AG10803 (cell line): ENCODE measurements around the gene ERCC6.
A peak's percentile ranks its signal among the peaks of the same experiment; 100 is the strongest.

Experiments
- DNase-seq: peaks from one replicate; pipeline ENCODE4 v3.0.0; 2010; ENCODE audit warnings: low read depth
- H3K4me3 ChIP-seq: 2 replicates; pipeline ENCODE4 v1.5.1; 2011; ENCODE audit warnings: mild to moderate bottlenecking, low read length, control low read depth
- TF ChIP-seq, protein P1 (sequence below): conservative IDR thresholded peaks from 2 replicates; pipeline ENCODE4 v1.5.1; 2011; ENCODE audit warnings: mild to moderate bottlenecking, low read length, control low read depth, inconsistent platforms

The ERCC6 gene

DNA sequence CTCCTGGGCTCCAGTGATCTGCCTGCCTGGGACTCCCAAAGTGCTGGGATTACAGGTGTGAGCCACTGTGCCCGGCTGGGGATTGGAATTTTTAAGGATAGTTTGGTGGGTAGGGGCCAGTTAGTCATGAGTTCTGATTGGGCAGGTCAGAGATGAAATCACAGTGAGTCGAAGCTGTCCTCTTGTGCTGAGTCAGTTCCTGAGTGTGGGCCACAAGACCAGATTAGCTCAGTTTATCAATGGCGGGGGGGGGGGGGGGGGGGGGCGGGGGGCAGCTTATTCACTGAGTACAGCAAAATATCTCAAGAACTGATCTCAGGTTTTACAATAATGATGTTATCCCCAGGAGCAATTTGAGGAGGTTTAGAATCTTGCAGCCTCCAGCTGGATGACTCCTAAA is 11.6 kb upstream of the ERCC6 start:
- H3K4me3 ChIP-seq = no peak overlapping the region
- DNase-seq = peak; percentile 55

DNA sequence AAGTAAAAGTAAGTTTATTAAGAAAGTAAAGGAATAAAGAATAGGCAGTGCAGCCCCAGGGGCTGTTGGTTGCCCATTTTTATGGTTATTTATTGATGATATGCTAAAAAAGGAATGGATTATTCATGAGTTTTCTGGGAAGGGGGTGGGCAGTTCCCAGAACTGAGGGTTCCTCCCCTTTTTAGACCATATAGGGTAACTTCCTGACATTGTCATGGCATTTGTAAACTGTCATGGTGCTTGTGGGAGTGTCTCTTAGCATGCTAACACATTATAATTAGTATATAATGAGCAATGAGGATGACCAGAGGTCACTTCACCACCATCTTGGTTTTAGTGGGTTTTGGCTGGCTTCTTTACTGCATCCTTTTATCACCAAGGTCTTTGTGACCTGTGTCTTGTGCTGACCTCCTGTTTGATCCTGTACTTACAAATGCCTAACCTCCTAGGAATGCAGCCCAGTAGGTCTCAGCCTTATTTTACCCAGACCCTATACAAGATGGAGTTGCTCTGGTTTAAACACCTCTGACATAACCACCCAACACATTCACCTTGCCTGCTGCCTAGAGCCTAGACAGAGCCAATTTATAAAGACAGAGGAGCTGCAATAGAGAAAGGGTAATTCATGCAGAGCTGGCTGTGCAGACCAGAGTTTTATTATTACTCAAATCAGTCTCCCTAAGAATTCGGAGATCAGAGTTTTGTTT is 10.9 kb upstream of the ERCC6 start:
- DNase-seq = no peak
- TF ChIP-seq, protein P1, sequence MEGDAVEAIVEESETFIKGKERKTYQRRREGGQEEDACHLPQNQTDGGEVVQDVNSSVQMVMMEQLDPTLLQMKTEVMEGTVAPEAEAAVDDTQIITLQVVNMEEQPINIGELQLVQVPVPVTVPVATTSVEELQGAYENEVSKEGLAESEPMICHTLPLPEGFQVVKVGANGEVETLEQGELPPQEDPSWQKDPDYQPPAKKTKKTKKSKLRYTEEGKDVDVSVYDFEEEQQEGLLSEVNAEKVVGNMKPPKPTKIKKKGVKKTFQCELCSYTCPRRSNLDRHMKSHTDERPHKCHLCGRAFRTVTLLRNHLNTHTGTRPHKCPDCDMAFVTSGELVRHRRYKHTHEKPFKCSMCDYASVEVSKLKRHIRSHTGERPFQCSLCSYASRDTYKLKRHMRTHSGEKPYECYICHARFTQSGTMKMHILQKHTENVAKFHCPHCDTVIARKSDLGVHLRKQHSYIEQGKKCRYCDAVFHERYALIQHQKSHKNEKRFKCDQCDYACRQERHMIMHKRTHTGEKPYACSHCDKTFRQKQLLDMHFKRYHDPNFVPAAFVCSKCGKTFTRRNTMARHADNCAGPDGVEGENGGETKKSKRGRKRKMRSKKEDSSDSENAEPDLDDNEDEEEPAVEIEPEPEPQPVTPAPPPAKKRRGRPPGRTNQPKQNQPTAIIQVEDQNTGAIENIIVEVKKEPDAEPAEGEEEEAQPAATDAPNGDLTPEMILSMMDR = no peak
- no peak overlapping the region for H3K4me3 ChIP-seq

More for the DNA sequence above, 11.6 kb upstream of the ERCC6 start:
- TF ChIP-seq, protein P1 = no peak

DNA sequence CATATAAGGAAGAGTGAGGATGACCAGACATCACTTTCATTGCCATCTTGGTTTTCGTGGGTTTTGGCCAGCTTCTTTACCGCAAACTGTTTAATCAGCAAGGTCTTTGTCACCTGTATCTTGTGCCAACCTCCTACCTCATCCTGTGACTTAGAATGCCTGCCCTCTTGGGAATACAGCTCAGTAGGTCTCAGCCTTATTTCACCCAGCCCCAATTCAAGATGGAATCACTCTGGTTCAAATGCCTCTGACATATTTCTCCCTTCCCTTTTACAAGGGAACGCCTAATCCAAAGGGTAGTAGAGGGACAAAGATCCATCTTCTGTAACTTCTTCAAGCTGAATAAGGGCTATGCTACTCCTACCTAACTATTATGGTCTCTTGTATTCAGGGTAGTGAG is 4.7 kb upstream of the ERCC6 start:
- DNase-seq = no peak
- TF ChIP-seq, protein P1 = no peak
- H3K4me3 ChIP-seq = no peak overlapping the region

DNA sequence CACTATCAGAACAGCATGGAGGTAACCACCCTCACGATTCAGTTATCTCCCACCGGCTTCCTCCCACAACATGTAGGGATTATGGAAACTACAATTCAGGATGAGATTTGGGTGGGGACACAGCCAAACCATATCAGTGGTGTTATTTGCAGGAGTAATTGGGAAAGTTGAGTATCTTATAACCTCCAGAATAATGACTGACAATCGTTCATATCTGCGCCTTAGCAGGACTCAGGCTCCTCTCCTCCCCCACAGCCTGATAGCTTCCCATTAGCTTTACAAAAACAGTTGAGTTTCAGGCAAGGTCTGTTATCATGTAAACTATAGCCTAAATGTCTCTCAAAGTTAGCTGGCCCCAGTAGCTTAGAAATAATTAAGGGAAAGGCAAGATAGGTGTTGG is 3.4 kb upstream of the ERCC6 start:
- TF ChIP-seq, protein P1 = no peak
- DNase-seq = no peak
- no peak overlapping the region for H3K4me3 ChIP-seq

DNA sequence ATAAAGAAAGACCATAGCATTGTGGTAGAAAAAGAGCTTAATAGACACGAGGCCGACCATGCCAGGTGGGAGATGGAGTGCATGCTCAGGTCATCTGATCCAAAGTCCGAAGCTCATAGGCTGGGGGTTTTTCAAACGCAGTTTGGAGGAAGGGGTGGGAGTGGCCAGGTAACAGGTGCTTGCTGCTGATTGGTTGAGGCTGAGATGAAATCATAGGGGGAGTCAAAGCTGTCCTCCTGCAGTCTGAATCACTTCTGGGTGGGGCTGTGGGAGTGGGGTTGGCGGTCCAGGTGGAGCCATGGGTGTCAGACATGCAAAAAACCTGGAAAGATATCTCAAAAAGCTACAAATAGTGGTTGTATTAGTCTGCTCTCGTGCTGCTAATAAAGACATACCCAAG is 2.8 kb upstream of the ERCC6 start:
- DNase-seq = no peak
- TF ChIP-seq, protein P1 = no peak

DNA sequence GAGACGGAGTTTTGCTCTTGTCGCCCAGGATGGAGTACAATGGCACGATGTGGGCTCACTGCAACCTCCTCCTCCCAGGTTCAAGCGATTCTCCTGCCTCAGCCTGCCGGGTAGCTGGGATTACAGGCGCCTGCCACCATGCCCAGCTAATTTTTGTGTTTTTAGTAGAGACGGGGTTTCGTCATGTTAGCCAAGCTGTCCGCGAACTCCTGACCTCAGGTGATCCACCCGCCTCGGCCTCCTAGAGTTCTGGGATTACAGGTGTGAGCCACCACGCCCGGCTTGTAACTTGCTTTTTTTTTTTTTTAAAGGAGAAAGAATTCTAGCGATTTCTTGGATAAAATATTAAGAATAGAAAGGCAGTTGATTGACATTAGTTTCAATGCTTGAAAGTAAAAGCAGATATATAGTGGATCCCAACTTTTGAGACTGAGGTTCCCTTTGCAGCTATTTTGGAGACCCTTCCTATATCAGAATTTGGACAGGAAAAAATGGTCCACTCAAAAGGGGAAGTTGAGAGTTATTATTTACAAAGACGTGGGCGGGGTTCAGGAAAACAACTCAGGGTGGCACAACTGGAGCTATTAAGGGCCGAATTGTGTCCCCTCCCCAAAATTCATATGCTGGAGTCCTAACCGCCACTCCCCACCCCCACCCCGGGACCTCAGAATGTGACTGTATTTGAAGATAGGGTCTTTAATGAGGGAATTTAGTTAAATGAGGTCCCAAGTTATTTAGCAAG is 1.3 kb upstream of the ERCC6 start:
- TF ChIP-seq, protein P1 = no peak
- DNase-seq = no peak
- no peak overlapping the region for H3K4me3 ChIP-seq

More for the DNA sequence above, 2.8 kb upstream of the ERCC6 start:
- no peak overlapping the region for H3K4me3 ChIP-seq

DNA sequence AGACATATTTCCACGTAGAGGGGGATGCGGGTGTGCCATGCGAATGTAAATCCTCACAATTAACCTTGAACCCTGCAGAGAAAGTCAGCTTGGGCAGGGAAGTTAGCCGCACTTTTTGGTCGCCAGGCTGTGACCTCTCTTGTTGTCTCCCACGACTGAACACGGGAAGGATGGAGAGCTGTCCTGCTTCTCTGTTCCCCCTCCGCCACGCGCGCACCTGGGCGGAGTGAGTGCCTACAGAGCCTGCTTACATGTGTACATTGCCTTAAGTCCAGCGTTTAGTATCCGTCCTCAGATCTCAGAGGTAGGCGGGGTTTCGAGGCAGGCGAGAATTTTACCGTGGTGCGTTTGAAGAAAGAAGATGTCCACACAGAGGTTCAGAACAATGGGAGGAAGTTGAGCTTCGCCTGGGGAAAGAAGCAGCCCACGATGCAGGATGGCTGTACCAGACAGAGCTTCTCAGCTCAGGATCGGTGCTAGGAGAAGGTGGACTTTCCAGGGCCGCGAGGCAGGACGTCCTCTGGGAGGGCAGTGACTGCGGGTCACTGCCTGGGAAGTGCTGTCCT is 482 bp upstream of the ERCC6 start:
- TF ChIP-seq, protein P1 = 0 out of 2 replicates have a peak, but pooled peaks have one; percentile 0
- H3K4me3 ChIP-seq = peak overlapping the region; percentile 77
- DNase-seq = peak; percentile 48
